SH-SY5Y (cell line): Measurements from ENCODE around the gene ZMIZ2.

Source experiments
- GATA2 ChIP-seq: IDR thresholded peaks from 2 replicates; pipeline ENCODE4 v1.6.1; 2011; ENCODE audit warnings: mild to moderate bottlenecking, low read depth, low read length
- GATA3 ChIP-seq: IDR thresholded peaks from 2 replicates; pipeline ENCODE4 v1.6.1; 2011; ENCODE audit warnings: low read depth, mild to moderate bottlenecking, low read length, moderate library complexity

Gene ZMIZ2

GRCh38 chr7:44796034-44796503 is 47.4 kb downstream of the ZMIZ2 start:
- TF ChIP-seq GATA3 = no peak
- TF ChIP-seq GATA2 = no peak

- TF ChIP-seq GATA3 (no peak), GATA2 (no peak)
These were observed 48.1 kb downstream of the ZMIZ2 start, which contains the start of gene PPIA for GRCh38 chr7:44796504-44797328. PPIA (plus strand) TSS chr7:44796681; CDS start chr7:44796725, 44 bp downstream.

DNA sequence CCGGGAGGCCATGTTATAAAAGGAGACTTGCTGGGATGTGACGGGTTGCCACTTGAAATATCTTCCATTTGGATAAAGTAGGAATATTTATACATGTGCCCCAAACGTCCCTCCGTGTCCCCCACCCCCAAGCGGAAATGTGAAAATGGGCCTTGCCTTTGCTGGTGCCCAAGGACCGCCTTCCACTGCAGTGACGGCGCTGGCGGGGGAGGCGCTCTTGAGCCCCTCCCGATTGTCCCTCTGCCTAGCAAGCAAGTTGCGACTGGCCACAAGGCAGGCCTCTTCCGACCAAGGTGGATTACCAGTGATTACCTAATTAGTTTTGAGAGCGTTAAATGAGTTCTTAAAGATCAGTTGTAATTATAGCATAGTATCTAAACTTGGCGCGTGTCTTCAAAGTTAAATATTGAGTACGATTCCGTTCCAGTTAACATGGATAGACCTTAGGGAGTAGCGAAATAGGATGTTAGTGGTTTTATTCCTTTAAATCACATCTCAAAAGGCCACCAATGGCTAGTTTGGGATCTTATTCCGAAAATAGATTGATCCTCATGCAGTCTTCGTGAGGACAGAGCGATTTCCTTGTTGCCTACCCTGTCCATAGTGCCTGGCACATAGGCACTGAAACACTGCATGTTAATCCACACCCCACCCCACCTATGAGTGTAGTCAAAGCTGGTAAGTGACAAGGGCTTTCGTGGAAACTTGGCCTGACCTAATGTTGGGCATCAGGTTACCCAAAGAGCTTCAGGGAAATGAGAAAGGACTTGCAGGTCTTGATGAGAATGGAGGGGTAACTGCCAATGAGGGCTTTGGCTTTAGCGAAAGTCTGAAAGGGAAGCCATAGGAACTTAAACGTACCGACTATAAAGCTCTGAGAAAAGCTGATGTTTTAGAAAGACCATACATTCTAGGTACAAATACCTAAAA is 48.9 kb downstream of the ZMIZ2 start:
- no peak for TF ChIP-seq GATA3
- no peak for TF ChIP-seq GATA2

DNA sequence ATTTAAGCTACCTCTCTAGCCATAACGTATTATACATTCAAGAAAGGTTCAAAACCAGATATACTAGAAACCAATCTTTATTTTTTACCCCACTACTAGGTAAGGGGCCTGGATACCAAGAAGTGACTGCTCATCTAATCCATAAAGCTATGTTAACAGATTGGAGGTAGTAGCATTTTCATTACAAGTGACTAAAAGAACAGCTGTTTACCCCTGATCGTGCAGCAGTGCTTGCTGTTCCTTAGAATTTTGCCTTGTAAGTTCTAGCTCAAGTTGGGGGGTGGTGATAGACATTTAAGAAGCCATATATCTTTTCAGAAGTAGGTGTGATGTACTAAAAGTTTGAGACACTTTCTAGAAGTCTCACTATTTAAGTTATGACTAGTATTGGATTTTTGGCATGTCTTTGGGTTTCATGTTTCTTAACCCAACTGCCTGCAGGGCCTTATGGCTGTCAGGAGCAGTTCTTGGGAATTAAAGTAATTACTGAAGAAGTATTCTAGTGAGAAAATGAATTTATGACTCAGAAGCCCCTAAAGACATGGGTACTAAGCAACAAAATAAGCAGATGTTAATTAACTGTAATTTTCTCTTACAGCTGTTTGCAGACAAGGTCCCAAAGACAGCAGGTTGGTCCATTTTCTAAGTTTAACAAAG is 50.1 kb downstream of the ZMIZ2 start:
- TF ChIP-seq GATA3 (no peak), GATA2 (no peak)

- TF ChIP-seq GATA2 = no peak
- TF ChIP-seq GATA3 = no peak
These were observed 51.3 kb downstream of the ZMIZ2 start for GRCh38 chr7:44799939-44800338.

DNA sequence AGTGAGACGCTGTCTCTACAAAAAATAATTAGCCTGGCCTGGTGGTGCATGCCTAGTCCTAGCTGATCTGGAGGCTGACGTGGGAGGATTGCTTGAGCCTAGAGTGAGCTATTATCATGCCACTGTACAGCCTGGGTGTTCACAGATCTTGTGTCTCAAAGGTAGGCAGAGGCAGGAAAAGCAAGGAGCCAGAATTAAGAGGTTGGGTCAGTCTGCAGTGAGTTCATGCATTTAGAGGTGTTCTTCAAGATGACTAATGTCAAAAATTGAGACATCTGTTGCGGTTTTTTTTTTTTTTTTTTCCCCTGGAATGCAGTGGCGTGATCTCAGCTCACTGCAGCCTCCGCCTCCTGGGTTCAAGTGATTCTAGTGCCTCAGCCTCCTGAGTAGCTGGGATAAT is 53.2 kb downstream of the ZMIZ2 start:
- TF ChIP-seq GATA3 = no peak
- no peak for TF ChIP-seq GATA2

- TF ChIP-seq GATA2 (no peak), GATA3 (no peak)
These were observed 53.9 kb downstream of the ZMIZ2 start for GRCh38 chr7:44802418-44803025.

- TF ChIP-seq GATA2 (no peak), GATA3 (no peak)
These were observed 57.3 kb downstream of the ZMIZ2 start for GRCh38 chr7:44805950-44806349.

DNA sequence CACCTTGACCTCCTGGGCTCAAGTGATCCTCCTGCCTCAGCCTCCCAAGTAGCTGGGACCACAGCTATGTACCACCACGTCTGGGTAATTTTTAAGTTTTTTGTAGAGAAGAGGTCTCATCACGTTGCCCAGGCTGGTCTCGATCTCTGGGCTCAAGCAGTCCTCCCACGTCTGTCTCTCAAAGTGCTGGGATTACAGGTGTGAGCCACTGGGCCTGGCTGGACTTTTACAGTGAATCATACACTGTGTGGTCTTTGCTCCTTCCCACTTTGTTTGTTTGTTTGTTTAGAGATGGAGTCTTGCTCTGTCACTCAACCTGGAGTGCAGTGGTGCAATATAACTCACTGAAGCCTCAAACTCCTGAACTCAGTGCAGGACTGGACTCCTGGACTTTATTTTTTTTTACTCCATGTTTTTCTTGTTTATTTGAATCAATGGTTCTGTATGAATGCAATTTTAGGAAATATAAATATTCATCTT is 60.3 kb downstream of the ZMIZ2 start:
- no peak for TF ChIP-seq GATA3
- TF ChIP-seq GATA2 = no peak

DNA sequence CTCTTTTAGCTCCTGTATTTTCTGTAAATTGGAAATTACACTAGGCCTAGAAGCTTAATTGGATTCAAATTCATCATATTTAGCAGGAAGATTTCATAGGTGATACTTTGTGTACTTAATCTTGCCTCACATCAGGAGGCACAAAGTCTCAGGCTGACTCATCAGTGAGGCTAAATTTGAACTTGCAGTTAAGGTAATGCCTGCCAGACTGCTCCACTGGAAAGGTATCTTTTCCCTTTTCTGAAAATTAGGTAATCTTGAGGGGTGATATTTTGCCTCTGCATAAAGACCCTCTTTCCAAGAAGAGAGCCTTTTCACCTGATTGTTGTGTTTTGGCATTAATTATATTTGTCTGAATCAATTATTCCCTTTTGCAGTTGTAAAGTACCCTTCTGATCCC is 62.4 kb downstream of the ZMIZ2 start:
- TF ChIP-seq GATA2 (no peak), GATA3 (no peak)

GRCh38 chr7:44811571-44811970 is 62.9 kb downstream of the ZMIZ2 start:
- TF ChIP-seq GATA2 (no peak), GATA3 (no peak)

DNA sequence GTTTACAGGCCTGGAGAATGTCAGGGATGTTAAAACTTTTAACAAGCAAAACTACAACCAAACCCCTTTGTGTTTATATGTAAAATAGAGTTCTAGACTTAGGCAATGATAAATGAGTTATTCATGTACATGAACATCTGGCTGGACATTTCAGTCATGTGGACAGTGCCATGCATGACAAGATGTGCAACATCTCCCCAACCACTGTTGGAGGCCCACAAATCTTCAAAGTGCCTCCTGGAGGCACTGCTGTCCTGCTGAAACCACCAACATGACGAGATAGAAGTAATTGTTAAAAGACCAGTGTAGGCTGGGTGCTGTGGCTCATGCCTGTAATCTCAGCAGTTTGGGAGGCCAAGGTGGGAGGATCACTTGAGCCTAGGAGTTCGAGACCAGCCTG is 66.3 kb downstream of the ZMIZ2 start:
- TF ChIP-seq GATA2 (no peak), GATA3 (no peak)

DNA sequence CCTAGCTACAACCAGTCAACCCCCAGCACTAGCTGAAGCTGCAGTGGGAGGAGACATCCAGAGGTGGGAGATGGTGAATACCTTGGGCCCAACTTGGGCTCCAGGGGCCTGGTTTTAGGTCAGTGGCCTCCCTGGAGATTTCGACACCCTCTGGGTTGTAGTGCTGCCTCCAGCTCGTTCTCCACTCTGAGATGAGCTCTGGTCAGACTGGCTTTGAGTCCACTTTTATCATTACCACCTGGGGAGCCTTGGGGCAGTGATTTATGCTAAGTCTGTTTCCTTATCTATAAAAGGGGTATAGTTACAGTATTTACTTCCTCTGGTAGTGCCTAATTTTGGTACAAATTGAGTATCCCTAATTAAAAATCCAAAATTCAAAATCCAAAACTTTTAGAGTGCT is 70.6 kb downstream of the ZMIZ2 start:
- TF ChIP-seq GATA2 (no peak), GATA3 (no peak)
